Ramos (cell line): ENCODE measurements around the gene HERPUD1.

Source experiments
- in situ Hi-C: fragments of 300-500 bp; cut with MboI; formaldehyde crosslinking; loops from one replicate; pipeline ENCODE4 v1.14.3; 2022; ENCODE audit warnings: low sequenced_read_pairs; ENCODE audit not compliant: unreplicated experiment

The HERPUD1 gene

GRCh38 chr16:56910112-56910511 lies 21.8 kb upstream of the HERPUD1 start:
- in situ Hi-C loops = no loop called here

DNA sequence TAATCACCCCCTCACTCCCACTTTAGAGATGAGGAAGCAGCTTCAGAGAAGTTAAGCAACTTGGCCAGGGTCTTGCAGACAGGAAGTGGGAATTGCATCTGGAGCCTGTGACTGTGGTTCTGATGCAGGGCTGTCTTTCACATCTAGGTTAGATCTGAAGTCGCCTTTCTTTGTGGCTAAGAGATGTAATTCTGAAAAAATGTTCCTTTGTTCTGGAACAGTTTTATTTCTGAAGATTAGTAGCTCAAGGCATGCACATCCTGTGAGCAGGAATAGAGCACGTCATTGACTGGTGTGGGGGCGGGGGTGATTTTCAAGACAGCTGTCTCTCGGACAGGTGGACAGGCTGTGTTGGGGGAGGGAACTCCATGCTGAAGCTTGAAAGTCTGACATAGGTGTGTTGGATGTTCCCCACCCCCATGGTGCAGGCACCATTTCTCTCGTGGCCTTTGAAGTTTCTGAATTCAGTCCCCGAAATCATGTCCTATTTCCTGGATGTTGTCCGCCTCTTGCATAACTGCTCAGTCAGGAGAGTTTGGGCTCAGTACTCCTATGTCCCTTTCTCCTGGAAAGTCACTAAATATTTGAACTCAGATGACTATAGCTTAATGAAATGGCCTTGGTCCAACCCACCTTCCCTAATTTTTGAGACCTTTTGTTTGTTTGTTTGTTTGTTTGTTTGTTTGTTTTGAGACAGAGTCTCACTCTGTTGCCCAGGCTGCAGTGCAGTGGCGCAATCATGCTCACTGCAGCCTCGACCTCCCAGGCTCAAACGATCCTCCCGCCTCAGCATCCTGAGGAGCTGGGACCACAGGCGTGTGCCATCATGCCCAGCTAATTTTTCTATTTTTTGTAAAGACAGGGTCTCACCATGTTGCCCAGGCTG lies 21.0 kb upstream of the HERPUD1 start:
- in situ Hi-C loops = no loop called here

DNA sequence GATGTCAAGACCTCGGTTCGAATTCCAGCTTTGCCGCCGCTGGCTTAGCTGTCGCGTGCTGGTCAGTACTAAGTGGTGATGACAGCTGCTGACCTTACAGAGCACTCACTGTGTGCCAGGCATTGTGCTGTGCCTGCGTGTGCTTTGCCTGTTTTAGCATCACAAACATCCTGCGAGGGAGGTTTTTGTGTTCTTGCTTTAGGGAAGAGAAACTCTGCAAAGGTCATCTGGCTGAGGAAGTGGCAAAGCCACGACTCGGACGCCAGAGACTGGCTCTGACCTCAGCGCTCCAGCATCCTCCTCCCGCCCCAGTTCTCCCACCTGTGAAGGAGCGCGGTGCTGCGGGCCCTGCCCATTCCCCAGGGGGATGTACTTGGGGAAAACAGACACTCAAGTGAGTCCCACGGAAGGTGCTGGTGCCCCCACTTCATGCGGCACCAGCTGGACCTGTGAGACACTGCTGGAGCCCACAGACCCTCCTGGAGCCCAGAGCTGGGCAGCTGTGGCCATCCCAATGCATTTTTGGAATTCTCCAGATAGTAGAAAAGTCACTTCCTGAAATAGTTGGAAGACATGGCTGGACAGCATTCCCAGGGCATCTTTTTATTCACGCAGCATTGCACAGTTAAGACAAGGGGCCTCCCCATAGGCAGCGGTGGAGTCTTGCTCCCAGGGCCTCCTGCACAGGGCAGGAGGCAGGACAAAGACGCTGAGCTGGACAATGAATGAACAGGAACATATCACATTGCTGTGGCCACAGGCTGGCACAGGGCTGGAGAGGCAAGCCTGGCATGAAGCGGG lies 20.0 kb upstream of the HERPUD1 start:
- in situ Hi-C loops = no loop called here

DNA sequence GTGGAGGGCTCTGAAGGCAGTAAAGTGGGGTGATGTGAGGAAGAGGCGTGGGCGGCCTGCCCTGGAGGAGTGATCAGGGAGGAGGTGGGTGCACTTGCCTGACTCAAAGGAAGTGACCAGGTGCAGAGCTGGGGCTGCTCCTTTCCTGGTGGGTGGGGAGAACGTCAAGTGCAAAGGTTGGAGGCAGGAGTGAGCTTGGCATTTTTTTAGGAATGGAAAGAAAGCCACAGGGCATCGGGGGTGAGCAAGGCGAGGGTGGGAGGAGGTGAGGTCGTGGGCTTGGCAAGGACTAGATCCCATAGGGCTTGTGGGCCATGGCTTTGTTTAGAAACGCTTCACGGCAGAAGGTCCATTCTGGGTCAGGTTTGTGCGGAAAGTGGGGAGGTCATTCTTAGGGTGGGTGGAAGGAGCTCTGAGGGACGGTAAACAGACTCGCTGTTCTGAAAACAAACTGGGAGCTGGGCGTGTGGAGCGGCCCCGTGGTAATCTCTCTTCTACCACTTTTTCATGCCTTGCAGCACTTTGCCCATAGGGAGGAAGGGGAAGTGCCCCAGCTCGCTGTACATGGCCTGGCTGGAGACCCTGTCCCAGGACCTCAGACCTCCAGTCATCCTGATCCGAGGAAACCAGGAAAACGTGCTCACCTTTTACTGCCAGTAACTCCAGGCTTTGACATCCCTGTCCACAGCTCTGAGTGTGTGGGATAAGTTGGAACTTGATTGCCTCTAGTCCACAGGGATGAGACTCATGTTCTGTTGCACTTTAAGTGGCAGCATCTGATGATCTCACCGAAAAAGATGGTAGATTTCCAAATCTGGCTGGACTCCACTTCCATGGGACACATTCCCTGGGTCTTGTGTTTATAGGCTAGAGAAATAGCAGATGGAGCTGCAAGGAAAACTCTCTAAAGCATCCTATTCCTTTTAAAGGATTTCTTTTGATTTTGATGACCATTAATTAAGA lies 18.9 kb upstream of the HERPUD1 start:
- in situ Hi-C loops = no loop called here

GRCh38 chr16:56914896-56915295 lies 17.0 kb upstream of the HERPUD1 start:
- in situ Hi-C loops = no loop called here

DNA sequence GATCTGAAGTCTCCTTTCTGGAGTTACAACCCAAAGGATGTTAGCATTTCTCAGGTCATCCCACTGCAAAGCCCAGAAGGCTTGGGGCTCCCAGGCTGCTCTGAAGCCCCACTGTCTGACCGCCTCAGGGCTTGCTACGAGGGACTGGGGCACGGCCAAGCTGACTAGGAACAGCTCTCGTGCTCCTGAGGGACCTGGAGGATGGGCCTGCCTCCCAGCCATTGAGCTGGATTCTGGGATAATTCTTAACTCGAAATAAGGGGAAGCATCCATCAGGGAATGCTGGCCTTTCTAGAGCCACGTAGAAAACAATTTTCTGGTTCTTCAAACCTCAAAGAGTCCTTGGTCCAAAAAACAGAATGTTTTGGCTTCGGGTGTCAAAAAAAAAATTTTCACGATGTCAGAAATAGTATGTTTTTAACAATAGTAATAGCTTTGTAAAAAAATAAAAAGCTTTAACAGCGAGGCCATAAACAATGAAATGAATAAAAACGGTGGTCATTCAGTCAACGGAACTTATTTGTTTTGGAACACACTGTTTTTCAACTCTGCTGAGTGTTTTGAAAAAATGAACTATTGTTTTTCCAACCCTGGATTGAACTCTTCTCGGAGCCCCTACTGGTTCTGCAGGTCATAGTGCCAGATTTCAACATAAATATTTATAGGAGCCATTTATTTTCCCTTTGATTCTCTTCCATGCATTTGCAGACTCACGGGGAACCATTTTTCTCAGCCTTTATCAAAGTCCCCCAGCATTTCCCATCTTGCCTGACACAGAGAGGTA lies 16.4 kb upstream of the HERPUD1 start:
- in situ Hi-C loops = no loop called here

DNA sequence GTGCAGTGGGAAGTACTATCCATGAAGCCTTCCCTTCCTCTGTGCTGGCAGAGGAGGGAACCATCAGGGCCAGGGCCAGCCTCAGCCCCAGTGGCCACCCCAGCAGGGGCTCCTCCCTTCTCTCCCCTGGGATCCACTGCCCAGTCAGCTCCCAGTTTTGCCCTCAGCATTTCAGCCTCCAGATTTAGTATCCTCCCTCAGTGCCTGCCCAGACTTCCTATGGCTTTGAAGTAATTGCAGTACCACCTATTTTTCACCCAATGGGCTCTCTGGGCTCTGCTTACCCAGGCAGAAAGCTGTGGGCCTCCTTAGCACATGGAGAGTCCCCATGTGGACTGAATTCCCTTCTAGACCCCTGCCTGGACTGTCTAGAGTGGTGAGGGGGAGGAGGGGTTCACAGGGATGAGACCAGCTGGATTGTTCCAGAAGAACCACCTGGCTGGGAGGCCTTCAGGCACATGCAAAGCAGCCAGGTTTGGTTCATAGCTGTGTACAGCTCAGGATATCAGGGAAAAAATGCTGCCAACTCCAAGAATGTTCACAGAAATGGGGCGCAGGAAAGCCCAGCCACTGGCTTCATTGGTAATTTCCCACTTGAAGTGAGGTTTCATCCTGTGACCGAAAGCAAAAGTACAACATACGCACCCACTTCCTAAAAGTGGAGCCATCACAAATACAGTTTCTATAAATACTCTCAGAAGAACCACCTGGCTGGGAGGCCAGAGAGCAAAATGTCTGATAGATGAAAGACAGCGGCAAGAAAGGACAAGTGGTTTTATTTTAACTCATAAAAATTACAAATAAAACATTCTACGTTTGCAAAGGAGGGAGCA lies 15.2 kb upstream of the HERPUD1 start:
- in situ Hi-C loops = no loop called here

DNA sequence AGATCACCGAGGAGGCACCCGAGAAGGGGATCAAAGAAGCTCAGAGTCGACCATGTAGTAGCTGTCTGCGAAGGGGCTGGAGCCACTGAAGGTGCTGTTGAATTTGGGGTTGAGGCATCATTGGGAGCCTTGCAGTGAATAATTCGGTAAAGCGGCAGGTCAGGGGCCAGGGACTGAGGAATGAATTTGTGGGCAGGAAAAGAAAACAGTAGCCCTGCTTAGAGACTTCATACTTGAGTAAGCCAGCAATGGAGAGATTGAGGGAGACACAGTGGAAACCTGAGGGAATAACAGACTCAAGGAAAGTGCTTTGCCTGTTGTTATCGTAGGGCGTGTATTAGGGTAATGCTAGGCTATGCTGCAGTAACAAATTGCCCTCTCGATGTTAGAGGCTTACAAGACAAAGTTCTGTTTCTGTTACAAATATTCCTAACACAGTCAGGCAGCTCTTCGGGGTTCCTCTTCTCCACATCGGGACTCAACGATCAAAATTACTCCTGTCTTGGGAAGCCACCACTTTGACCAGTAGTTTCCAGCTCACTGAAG lies 13.4 kb upstream of the HERPUD1 start:
- in situ Hi-C loops = no loop called here

DNA sequence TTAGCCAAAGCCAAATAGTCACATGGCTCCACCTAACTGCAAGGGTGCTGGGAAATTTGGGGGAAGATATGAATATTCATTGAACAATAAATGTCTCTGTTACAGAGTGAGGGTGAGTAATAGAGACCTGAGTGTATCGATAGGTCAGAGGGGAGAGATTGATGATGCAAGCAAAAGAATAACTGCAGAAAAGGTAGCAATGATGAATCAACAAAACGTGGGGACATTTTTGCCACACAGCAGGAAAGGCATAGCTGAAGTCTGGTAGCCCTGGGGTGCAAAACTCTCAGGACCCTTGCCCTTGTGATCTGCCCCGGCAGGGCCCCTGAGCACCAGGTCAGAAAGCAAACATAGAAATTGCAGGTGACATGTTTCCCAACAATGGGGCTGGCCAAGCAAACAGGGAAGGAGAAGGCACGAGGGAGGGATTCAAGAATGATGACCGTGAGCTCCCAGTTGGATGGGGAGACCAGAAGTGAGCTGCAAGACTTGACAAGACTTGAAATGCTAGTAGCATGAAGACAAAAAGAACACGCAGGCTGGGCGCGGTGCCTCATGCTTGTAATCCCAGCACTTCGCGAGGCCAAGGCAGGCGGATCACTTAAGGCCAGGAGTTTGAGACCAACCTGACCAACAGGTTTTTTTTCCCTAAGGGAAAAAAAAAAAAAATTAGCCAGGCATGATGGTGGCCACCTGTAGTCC lies 12.7 kb upstream of the HERPUD1 start:
- in situ Hi-C loops = no loop called here

- in situ Hi-C loops = no loop called here
Observed at GRCh38 chr16:56921571-56921970, 10.4 kb upstream of the HERPUD1 start.

DNA sequence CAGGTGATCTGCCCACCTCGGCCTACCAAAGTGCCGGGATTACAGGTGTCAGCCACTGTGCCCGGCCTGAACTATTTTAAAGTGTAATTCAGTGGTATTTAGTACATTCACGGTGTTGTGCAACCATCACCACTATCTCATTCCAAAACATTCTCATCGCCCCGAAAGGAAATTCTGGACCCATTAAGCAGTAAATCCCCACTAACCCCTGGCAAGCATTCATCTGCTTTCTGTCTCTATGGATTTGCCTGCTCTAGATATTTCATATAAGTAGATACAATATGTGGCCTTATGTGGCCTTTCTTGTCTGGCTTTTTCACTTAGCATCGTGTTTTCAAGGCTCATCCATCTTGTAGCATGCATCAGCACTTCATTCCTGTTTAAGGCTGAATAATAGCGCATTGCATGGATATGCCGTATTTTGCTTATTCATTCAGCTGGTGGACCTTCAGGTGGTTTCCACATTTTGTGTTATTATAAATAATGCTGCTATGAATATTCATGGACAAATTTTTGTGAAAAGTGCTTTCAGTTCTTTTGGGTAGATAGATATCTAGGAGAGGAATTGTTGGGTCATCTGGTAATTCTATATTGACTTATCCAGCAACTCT lies 8.4 kb upstream of the HERPUD1 start:
- in situ Hi-C loops = no loop called here

GRCh38 chr16:56927471-56927870 lies 4.5 kb upstream of the HERPUD1 start:
- in situ Hi-C loops = no loop called here

DNA sequence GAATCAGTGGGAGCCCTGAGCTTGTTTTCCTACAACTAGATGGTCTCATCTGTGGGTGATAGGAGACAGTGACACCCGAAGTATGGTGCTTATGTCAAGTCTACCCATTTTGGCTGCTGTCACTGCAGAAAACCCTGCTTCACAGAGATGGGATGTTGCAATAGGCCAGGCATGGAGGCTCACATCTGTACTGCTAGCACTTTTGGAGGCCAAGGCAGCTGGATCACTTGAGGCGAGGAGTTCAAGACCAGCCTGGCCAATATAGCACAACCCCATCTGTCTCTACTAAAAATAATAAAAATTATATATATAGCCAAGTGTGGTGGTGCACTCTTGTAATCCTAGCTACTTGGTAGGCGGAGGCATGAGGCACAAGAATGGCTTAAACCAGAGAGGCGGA lies 2.3 kb upstream of the HERPUD1 start:
- in situ Hi-C loops = no loop called here

GRCh38 chr16:56930486-56931270 lies 1.3 kb upstream of the HERPUD1 start:
- in situ Hi-C loops = no loop called here

- in situ Hi-C loops = no loop called here
Observed at GRCh38 chr16:56931271-56931891, 561 bp upstream of the HERPUD1 start.
